ENCODE measurements around the gene GNG12. TPM values are rescaled to one million over a fixed set of nuclear protein-coding genes. Genes with fewer than 3 reads are reported as not detected.
A peak's percentile ranks its signal among the peaks of the same experiment; 100 is the strongest.

The GNG12 gene
- total RNA-seq, 2 donors from 2014 or later: 29.1 to 45.4 TPM

DNA sequence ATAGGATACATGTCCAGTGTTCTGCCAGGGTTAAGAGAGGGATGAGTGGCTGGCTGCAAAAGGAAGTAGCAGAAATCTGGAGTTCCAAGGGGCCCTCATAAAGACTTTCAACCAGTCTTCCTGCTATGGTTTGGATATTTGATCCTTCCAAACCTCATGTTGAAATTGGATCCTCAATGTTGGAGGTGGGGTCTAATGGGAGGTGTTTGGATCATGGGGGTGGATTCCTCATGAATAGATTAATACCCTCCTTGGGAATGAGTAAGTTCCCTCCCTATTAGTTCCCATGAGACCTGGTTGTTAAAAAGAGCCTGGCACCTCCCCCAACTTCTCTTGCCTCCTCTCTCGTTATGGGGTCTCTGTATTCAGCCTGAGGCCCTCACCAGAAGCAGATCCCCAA is 10.1 kb upstream of the GNG12 start:
- Histone ChIP-seq H3K27ac (peak overlapping the region; percentile 13 to 44), H3K4me1 (peaks cover 0 to 8% of the 10 kb centered on the region in 2 donors), H3K36me3 (no peaks in the 10 kb centered on the region), H3K9me3 (no peaks in the 10 kb centered on the region), H3K27me3 (no peaks in the 10 kb centered on the region), H3K4me3 (no peak overlapping the region)
- DNase-seq (ENCODE audit: low spot score): no peak
- TF ChIP-seq, protein P1, sequence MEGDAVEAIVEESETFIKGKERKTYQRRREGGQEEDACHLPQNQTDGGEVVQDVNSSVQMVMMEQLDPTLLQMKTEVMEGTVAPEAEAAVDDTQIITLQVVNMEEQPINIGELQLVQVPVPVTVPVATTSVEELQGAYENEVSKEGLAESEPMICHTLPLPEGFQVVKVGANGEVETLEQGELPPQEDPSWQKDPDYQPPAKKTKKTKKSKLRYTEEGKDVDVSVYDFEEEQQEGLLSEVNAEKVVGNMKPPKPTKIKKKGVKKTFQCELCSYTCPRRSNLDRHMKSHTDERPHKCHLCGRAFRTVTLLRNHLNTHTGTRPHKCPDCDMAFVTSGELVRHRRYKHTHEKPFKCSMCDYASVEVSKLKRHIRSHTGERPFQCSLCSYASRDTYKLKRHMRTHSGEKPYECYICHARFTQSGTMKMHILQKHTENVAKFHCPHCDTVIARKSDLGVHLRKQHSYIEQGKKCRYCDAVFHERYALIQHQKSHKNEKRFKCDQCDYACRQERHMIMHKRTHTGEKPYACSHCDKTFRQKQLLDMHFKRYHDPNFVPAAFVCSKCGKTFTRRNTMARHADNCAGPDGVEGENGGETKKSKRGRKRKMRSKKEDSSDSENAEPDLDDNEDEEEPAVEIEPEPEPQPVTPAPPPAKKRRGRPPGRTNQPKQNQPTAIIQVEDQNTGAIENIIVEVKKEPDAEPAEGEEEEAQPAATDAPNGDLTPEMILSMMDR (IDR thresholded peaks at IDR 0.05): no peak

DNA sequence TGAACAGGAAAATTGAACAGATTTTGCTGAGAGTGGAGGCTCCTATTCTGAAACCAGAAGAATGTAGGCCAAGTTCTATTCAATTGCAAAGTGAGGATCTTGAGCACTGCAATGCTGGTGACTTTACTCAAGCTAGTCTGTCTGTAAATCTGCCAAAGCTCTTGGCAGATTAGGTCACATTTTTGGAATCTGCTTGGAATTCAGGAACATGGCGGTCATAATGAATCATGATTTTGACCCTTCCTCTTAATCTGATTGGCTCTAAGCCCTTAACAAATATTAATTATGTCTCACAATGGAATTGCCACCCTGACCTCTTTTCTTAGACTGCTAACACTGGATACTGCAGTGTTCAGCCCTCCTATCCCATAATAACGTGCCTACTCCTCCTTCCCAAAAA is 7.2 kb upstream of the GNG12 start:
- no peak overlapping the region for H3K4me3 ChIP-seq
- no peaks in the 10 kb centered on the region for H3K9me3 ChIP-seq
- H3K27ac ChIP-seq: peak overlapping the region in 1 of 2 donors; percentile 33
- no peaks in the 10 kb centered on the region for H3K27me3 ChIP-seq
- TF ChIP-seq, protein P1 (IDR thresholded peaks at IDR 0.05): no peak
- DNase-seq (ENCODE audit: low spot score): no peak
- peaks cover 0 to 8% of the 10 kb centered on the region in 2 donors for H3K4me1 ChIP-seq
- H3K36me3 ChIP-seq: no peaks in the 10 kb centered on the region

DNA sequence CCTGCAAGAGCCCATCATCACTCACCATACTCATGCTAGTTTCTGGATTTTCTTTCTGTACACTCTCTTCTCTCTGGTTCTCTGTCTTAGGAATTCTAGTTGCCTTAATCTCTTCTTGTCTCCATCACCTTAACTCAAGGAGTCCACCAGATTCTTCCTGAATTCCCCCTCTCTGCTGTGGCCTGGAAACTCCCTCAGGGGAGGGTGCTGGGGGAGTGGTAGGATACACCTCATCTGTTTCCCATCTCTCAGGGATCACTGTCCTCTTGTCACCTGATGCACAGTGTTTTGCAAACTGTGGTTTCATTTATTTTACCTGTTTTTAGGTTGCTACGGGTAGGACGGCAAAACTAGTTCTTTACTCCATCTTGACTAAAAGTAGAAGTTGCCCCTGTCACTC is 6.6 kb upstream of the GNG12 start:
- peaks cover 0 to 8% of the 10 kb centered on the region in 2 donors for H3K4me1 ChIP-seq
- no peak for DNase-seq (ENCODE audit: low spot score)
- no peaks in the 10 kb centered on the region for H3K36me3 ChIP-seq
- no peak overlapping the region for H3K4me3 ChIP-seq
- peak overlapping the region in 1 of 2 donors; percentile 33 for H3K27ac ChIP-seq
- no peaks in the 10 kb centered on the region for H3K9me3 ChIP-seq
- TF ChIP-seq, protein P1 (IDR thresholded peaks at IDR 0.05): no peak
- H3K27me3 ChIP-seq: no peaks in the 10 kb centered on the region

DNA sequence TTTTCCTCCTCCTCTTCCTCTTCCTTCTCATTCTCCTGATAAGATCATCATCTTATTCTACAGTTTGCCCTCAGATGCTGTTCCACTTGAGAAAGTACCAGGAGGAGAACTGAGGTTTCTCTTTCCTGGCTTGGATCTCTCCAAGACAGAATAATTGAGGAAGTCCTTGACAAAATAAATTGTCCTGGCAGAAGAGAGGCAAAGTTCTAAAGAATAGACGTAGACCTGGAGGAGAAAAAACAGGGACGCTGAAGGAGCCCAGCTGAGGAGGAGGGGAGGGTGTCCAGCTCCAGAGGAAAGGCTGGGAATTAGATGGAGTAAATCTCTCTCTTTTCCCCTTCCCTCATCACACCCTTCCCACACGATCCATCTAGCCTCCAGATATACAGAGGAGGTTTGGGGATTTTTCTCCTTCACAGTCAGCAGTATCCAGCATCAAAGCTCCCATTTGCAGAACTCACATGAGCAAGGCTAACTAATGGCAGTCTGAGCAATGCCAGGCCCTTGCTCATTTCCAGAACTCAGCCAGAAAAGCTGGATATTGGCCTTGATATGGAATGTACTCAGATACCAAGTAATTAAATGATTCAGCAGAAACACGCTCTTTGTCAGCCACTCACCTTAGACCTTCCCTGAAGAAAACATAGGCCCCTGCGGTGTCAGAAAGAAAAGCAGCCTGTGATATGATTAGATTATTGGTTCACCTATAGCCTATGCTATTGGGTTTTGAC is 5.1 kb upstream of the GNG12 start:
- Histone ChIP-seq H3K4me1 (peaks cover 0 to 8% of the 10 kb centered on the region in 2 donors), H3K4me3 (no peak overlapping the region), H3K27me3 (no peaks in the 10 kb centered on the region), H3K9me3 (no peaks in the 10 kb centered on the region), H3K27ac (no peak overlapping the region), H3K36me3 (no peaks in the 10 kb centered on the region)
- DNase-seq (ENCODE audit: low spot score): no peak
- TF ChIP-seq, protein P1 (IDR thresholded peaks at IDR 0.05): no peak

GRCh38 chr1:67836769-67837168 is 3.5 kb upstream of the GNG12 start:
- Histone ChIP-seq H3K4me1 (peaks cover 0 to 16% of the 10 kb centered on the region in 2 donors), H3K27ac (no peak overlapping the region), H3K27me3 (no peaks in the 10 kb centered on the region), H3K4me3 (no peak overlapping the region), H3K9me3 (no peaks in the 10 kb centered on the region), H3K36me3 (no peaks in the 10 kb centered on the region)
- no peak for DNase-seq (ENCODE audit: low spot score)
- TF ChIP-seq, protein P1 (IDR thresholded peaks at IDR 0.05): no peak

Data from right atrium auricular region (tissue), 2 donors.